ENCODE results near the gene KNTC1.
A peak's percentile ranks its signal among the peaks of the same experiment; 100 is the strongest.

KNTC1 gene

DNA sequence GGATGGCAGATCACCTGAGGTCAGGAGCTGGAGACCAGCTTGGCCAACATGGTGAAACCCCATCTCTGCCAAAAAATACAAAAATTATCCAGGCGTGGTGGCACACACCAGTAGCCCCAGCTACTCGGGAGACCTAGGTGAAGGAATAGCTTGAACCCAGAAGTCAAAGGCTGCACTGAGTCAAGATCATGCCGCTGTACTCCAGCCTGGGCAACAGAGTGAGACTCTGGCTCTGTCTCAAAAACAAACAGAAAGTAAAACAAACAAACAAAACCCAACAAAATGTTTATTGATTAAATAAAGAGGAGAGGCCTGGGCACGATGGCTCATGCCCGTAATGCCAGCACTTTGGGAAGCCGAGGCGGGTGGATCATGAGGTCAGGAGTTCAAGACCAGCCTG, 31.8 kb upstream of the KNTC1 start:
- Histone ChIP-seq H4K5ac (ENCODE audit: low read length) (no peak overlapping the region), H2BK5ac (ENCODE audit: low read length) (no peak overlapping the region), H3K4ac (ENCODE audit: low read depth, low read length) (no peak overlapping the region), H3K18ac (ENCODE audit: low read length) (no peak overlapping the region), H3K9ac (ENCODE audit: low read length) (no peak overlapping the region), H3K27ac (ENCODE audit: low read depth, low read length) (no peak overlapping the region), H3K27me3 (ENCODE audit: insufficient read depth, low read length, poor library complexity) (no peaks in the 10 kb centered on the region), H2BK15ac (replicated peaks; ENCODE audit: low read depth) (no peak overlapping the region), H4K8ac (ENCODE audit: low read depth, low read length) (no peak overlapping the region), H3K79me1 (ENCODE audit: low read length) (no peaks in the 10 kb centered on the region), H2AK5ac (ENCODE audit: low read length) (no peak overlapping the region), H3K56ac (ENCODE audit: low read length) (no peak overlapping the region), H2BK120ac (ENCODE audit: low read depth, low read length) (no peak overlapping the region), H3K36me3 (ENCODE audit: control insufficient read depth, insufficient read depth, low read length) (peaks cover 1% of the 10 kb centered on the region), H3K79me2 (ENCODE audit: control insufficient read depth, insufficient read depth, low read length) (peaks cover 8% of the 10 kb centered on the region), H3K4me3 (ENCODE audit: low read length) (no peak overlapping the region), H3K4me1 (ENCODE audit: control insufficient read depth, low read depth, low read length) (no peaks in the 10 kb centered on the region), H3K23ac (ENCODE audit: low read length) (no peak overlapping the region), H3K4me2 (ENCODE audit: low read length) (no peak overlapping the region)
- DNase-seq: no peak
- no CpG with 5 or more reads among the region's 7 CpGs for WGBS (ENCODE audit: extremely low coverage, insufficient coverage, low lambda C conversion rate)

DNA sequence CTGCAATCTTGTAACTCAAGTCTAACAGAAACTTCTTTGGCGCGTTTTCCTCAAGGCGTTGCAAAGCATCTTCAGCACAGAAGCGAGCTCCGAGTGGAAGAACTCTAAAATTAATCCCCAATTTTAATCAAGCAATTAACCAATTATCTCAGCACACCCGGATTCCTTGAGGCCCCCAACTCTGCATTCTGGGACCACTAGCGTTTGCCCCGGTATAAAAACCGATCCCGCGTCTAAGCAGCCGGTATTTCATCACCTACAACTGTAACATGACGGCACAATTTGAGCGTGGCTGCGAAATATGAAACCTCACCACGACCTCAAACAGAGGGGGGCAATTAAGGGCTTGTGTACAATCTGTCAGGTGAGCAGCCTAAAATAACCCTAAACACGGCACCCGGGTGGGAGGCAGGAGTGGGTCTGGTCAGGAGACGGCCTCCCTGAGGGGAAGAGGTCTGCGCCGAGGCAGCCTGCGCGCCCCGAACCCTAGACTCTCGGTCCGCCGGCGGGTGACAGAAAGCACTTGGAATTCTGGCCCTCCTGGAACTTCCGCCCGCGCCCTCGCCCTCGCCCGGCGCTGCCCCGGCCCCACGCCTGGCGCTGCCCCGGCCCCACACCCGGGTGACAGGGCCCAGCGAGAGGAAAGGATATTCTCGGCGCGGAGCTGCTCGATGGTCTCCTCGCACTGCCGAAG, 26.9 kb upstream of the KNTC1 start:
- Histone ChIP-seq H4K8ac (ENCODE audit: low read depth, low read length) (no peak overlapping the region), H3K23ac (ENCODE audit: low read length) (no peak overlapping the region), H4K5ac (ENCODE audit: low read length) (no peak overlapping the region), H3K36me3 (ENCODE audit: control insufficient read depth, insufficient read depth, low read length) (no peaks in the 10 kb centered on the region), H3K79me2 (ENCODE audit: control insufficient read depth, insufficient read depth, low read length) (peaks cover 8% of the 10 kb centered on the region), H2BK5ac (ENCODE audit: low read length) (peak overlapping the region; percentile 41), H2BK15ac (replicated peaks; ENCODE audit: low read depth) (no peak overlapping the region), H3K27me3 (ENCODE audit: insufficient read depth, low read length, poor library complexity) (no peaks in the 10 kb centered on the region), H3K4me1 (ENCODE audit: control insufficient read depth, low read depth, low read length) (no peaks in the 10 kb centered on the region), H2AK5ac (ENCODE audit: low read length) (no peak overlapping the region), H3K56ac (ENCODE audit: low read length) (peak overlapping the region; percentile 97), H3K79me1 (ENCODE audit: low read length) (no peaks in the 10 kb centered on the region), H3K4me2 (ENCODE audit: low read length) (peak overlapping the region; percentile 45), H3K4ac (ENCODE audit: low read depth, low read length) (peak overlapping the region; percentile 88), H3K4me3 (ENCODE audit: low read length) (peak overlapping the region; percentile 88), H2BK120ac (ENCODE audit: low read depth, low read length) (no peak overlapping the region), H3K27ac (ENCODE audit: low read depth, low read length) (peak overlapping the region; percentile 98), H3K9ac (ENCODE audit: low read length) (peak overlapping the region; percentile 96), H3K18ac (ENCODE audit: low read length) (peak overlapping the region; percentile 85)
- peak; percentile 76 for DNase-seq
- WGBS (ENCODE audit: extremely low coverage, insufficient coverage, low lambda C conversion rate): no CpG with 5 or more reads among the region's 47 CpGs

GRCh38 chr12:122500685-122501488, 26.2 kb upstream of the KNTC1 start, which contains the start of gene ZCCHC8:
Gene ZCCHC8, minus strand, starts transcription at chr12:122500932. Its CDS starts 92 bp downstream, at chr12:122500840.
- peak within 1 kb of the TSS; percentile 85 for H3K18ac ChIP-seq (ENCODE audit: low read length)
- peaks cover 8% of the 10 kb centered on the region for H3K79me2 ChIP-seq (ENCODE audit: control insufficient read depth, insufficient read depth, low read length)
- H3K4me3 ChIP-seq (ENCODE audit: low read length): peak within 1 kb of the TSS; percentile 88
- peak within 1 kb of the TSS; percentile 97 for H3K56ac ChIP-seq (ENCODE audit: low read length)
- H3K36me3 ChIP-seq (ENCODE audit: control insufficient read depth, insufficient read depth, low read length): peaks cover 3% of the 10 kb centered on the region
- peak; percentile 100 for DNase-seq
- H3K27ac ChIP-seq (ENCODE audit: low read depth, low read length): peak within 1 kb of the TSS; percentile 98
- H3K23ac ChIP-seq (ENCODE audit: low read length): no peak within 1 kb of the TSS
- peak within 1 kb of the TSS; percentile 41 for H2BK5ac ChIP-seq (ENCODE audit: low read length)
- H2BK15ac ChIP-seq (replicated peaks; ENCODE audit: low read depth): no peak within 1 kb of the TSS
- H4K8ac ChIP-seq (ENCODE audit: low read depth, low read length): no peak within 1 kb of the TSS
- WGBS (ENCODE audit: extremely low coverage, insufficient coverage, low lambda C conversion rate): no CpG with 5 or more reads among the region's 52 CpGs
- no peak within 1 kb of the TSS for H2BK120ac ChIP-seq (ENCODE audit: low read depth, low read length)
- peak within 1 kb of the TSS; percentile 88 for H3K4ac ChIP-seq (ENCODE audit: low read depth, low read length)
- H3K27me3 ChIP-seq (ENCODE audit: insufficient read depth, low read length, poor library complexity): no peaks in the 10 kb centered on the region
- H3K4me1 ChIP-seq (ENCODE audit: control insufficient read depth, low read depth, low read length): no peaks in the 10 kb centered on the region
- no peaks in the 10 kb centered on the region for H3K79me1 ChIP-seq (ENCODE audit: low read length)
- peak within 1 kb of the TSS; percentile 96 for H3K9ac ChIP-seq (ENCODE audit: low read length)
- no peak within 1 kb of the TSS for H2AK5ac ChIP-seq (ENCODE audit: low read length)
- peak within 1 kb of the TSS; percentile 45 for H3K4me2 ChIP-seq (ENCODE audit: low read length)
- H4K5ac ChIP-seq (ENCODE audit: low read length): no peak within 1 kb of the TSS

GRCh38 chr12:122501489-122501989, 25.5 kb upstream of the KNTC1 start:
- Histone ChIP-seq H3K4me3 (ENCODE audit: low read length) (no peak overlapping the region), H3K79me1 (ENCODE audit: low read length) (no peaks in the 10 kb centered on the region), H3K36me3 (ENCODE audit: control insufficient read depth, insufficient read depth, low read length) (peaks cover 5% of the 10 kb centered on the region)

DNA sequence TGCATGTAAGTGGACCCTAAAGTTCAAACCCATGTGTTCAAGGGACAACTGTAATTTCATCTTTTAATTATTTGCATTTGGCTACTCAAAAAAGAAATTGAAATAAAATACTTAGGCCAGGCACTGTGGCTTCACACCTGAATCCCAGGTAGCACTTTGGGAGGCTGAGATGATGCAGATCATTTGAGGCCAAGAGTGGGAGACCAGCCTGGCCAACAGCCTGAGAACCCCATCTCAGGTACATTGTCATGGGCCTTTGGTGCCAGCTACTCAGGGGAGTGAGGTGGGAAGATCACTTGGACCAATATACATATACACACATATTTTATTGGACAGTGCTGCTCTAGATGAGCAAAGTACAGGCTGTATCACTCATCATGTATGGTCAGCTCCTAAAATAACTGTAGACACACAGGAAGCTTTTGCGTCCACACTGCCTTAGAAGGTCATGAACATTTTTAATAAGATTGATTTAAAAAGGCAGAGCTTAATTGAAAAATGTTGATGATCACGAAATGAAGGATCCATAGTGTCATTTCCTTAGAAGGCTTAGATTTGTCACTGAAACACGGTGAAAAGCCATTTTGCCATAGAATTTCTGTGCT, 23.8 kb upstream of the KNTC1 start:
- Histone ChIP-seq H4K5ac (ENCODE audit: low read length) (no peak overlapping the region), H2BK120ac (ENCODE audit: low read depth, low read length) (no peak overlapping the region), H3K4me2 (ENCODE audit: low read length) (no peak overlapping the region), H3K4ac (ENCODE audit: low read depth, low read length) (no peak overlapping the region), H3K79me1 (ENCODE audit: low read length) (no peaks in the 10 kb centered on the region), H2AK5ac (ENCODE audit: low read length) (no peak overlapping the region), H3K23ac (ENCODE audit: low read length) (no peak overlapping the region), H2BK15ac (replicated peaks; ENCODE audit: low read depth) (no peak overlapping the region), H2BK5ac (ENCODE audit: low read length) (no peak overlapping the region), H3K27me3 (ENCODE audit: insufficient read depth, low read length, poor library complexity) (no peaks in the 10 kb centered on the region), H3K4me1 (ENCODE audit: control insufficient read depth, low read depth, low read length) (no peaks in the 10 kb centered on the region), H3K79me2 (ENCODE audit: control insufficient read depth, insufficient read depth, low read length) (peaks cover 6% of the 10 kb centered on the region), H3K18ac (ENCODE audit: low read length) (no peak overlapping the region), H3K36me3 (ENCODE audit: control insufficient read depth, insufficient read depth, low read length) (peaks cover 10% of the 10 kb centered on the region), H3K9ac (ENCODE audit: low read length) (no peak overlapping the region), H3K56ac (ENCODE audit: low read length) (no peak overlapping the region), H3K4me3 (ENCODE audit: low read length) (no peak overlapping the region), H3K27ac (ENCODE audit: low read depth, low read length) (no peak overlapping the region), H4K8ac (ENCODE audit: low read depth, low read length) (no peak overlapping the region)
- whole genome bisulfite sequencing (ENCODE audit: extremely low coverage, insufficient coverage, low lambda C conversion rate): no CpG with 5 or more reads among the region's 3 CpGs
- DNase-seq: no peak

More at GRCh38 chr12:122501489-122501989, 25.5 kb upstream of the KNTC1 start:
- no peaks in the 10 kb centered on the region for H3K4me1 ChIP-seq (ENCODE audit: control insufficient read depth, low read depth, low read length)
- no peak for DNase-seq
- no peak overlapping the region for H3K27ac ChIP-seq (ENCODE audit: low read depth, low read length)
- H2AK5ac ChIP-seq (ENCODE audit: low read length): no peak overlapping the region
- no peak overlapping the region for H3K56ac ChIP-seq (ENCODE audit: low read length)
- H4K8ac ChIP-seq (ENCODE audit: low read depth, low read length): no peak overlapping the region
- no peak overlapping the region for H3K4ac ChIP-seq (ENCODE audit: low read depth, low read length)
- H3K4me2 ChIP-seq (ENCODE audit: low read length): no peak overlapping the region
- no CpG with 5 or more reads among the region's 9 CpGs for WGBS (ENCODE audit: extremely low coverage, insufficient coverage, low lambda C conversion rate)
- peaks cover 8% of the 10 kb centered on the region for H3K79me2 ChIP-seq (ENCODE audit: control insufficient read depth, insufficient read depth, low read length)
- no peak overlapping the region for H4K5ac ChIP-seq (ENCODE audit: low read length)
- H3K9ac ChIP-seq (ENCODE audit: low read length): no peak overlapping the region
- H3K18ac ChIP-seq (ENCODE audit: low read length): peak overlapping the region; percentile 64
- no peak overlapping the region for H2BK15ac ChIP-seq (replicated peaks; ENCODE audit: low read depth)
- H3K27me3 ChIP-seq (ENCODE audit: insufficient read depth, low read length, poor library complexity): no peaks in the 10 kb centered on the region
- H3K23ac ChIP-seq (ENCODE audit: low read length): no peak overlapping the region
- no peak overlapping the region for H2BK5ac ChIP-seq (ENCODE audit: low read length)
- H2BK120ac ChIP-seq (ENCODE audit: low read depth, low read length): no peak overlapping the region
